GM18907 (cell line): ENCODE data around the gene CCDC57.

ENCODE experiments used
- ATAC-seq: cut with Tn5 transposase; IDR thresholded peaks from one replicate; pipeline ENCODE4 v1.9.1; 2021; ENCODE audit warnings: mild to moderate bottlenecking, moderate library complexity; ENCODE audit not compliant: unreplicated experiment

Gene CCDC57

DNA sequence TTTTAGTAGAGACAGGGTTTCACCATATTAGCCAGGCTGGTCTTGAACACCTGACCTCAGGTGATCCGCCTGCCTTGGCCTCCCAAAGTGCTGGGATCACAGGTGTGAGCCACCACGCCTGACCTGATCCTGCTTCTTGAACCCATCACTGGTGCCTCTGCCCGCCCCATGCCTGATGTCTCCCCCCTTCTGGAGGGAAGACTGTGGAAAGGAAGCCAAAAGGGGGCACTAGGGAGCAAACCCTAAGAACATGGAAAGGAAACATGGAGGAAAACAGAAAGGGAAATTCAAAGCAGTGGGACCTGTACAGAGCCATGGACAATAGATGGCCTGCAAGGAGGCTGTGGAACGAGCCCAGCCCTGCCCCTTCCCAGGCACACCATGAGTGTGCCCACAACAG is 83.5 kb downstream of the CCDC57 start:
- ATAC-seq: no peak

DNA sequence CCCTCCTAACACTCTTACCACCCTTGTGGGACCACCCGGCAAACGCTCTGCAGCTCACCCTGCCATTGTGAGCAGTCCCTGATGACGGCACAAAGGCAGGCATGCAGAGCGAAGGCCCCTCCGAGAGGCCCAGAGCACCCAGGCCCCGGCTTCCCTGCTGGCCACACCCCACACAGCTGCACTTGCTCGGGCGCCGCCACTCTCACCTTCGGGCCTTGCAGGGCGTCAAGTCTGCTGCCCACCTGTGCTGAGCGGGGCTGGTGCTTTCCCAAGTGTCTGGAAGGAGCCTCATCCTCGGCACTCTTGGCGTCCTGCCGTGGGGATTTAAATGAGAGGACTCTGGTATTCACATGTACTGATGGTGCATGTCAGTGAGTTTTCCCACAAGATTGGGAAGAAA is 84.4 kb downstream of the CCDC57 start:
- ATAC-seq: no peak

DNA sequence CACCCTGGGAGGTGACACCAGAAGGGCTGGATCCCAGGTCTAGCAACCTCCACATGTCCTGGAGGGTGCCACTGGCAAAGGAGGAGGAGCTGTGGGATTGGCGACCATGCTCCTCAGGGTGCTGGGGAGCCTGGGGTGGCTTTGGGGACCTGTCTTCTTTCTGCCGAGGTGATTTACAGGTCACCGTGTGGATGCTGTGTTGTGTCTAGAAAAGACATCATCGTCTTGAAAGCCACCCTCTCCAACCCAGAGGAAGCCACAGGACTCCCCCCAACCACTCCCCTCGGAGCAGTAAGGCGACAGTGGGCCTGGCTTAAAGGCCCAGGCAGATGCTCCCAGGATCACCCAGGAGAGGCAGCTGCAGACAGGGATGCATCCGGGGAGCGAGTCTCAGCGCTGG is 84.9 kb downstream of the CCDC57 start:
- ATAC-seq: no peak

DNA sequence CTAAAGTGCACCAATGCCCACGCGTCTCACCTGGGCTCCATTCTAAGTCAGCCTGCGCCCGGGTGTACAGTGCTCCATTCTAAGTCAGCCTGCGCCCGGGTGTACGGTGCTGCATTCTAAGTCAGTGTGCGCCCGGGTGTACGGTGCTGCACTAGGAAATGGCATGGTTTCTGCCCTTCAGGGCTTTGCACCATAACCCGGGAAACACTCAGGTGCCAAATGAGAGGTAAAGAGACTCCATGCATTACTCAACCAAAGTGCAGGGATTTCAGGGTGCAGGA is 85.4 kb downstream of the CCDC57 start:
- no peak for ATAC-seq

DNA sequence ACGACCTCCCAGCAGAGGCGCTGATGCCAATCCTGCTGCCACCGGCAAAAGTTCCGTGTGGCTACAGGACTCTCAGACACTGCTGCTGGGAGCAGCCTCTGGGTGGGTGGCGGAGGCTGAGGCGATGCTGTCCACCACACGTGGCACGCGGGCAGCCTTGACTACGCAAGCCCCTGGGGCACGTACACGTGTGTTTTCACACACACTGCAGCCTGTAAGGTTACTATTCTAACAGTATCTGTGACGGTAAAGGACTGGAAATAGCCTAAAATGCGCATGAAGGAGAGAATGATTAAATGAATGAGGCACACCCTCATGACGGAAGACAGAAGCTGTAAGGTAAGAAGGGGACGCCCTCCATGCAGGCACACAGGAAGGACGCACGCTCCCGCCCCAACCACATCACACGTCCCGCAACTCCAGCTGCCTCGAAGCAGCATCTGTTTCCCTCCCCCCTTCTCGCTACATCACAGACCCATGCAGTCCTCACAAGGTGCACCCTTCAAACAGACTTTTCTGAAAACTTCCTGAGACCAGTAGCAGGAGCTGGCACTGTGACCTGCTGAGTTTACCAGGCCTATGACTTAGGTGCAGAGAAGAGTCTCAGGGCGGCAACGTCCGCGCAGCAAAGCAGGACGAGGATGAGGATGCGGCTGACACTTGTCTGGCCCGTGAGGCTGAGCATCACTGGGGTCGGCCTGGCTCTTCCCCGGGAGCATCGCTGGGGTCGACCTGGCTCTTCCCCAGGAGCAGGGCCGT is 85.9 kb downstream of the CCDC57 start:
- ATAC-seq: no peak

DNA sequence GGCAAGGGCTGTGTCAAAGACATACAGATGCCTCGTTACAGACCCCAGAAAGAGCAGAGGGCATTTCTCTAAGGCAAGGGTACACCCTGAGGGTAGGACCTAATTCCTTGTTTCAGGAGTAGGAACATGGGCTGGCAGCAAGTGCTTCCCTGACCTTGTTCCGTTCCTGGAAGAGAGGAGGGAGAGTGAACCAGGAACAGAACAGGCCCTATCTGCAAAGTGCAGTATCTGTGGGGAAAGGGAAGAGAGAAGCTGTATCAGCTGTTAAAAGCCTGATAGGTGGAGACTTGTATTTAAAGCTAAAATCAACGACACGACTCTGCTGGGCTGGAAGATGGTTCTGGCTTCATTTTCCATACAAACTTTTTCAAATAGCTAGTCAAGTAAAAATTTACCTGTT is 88.5 kb downstream of the CCDC57 start:
- no peak for ATAC-seq

DNA sequence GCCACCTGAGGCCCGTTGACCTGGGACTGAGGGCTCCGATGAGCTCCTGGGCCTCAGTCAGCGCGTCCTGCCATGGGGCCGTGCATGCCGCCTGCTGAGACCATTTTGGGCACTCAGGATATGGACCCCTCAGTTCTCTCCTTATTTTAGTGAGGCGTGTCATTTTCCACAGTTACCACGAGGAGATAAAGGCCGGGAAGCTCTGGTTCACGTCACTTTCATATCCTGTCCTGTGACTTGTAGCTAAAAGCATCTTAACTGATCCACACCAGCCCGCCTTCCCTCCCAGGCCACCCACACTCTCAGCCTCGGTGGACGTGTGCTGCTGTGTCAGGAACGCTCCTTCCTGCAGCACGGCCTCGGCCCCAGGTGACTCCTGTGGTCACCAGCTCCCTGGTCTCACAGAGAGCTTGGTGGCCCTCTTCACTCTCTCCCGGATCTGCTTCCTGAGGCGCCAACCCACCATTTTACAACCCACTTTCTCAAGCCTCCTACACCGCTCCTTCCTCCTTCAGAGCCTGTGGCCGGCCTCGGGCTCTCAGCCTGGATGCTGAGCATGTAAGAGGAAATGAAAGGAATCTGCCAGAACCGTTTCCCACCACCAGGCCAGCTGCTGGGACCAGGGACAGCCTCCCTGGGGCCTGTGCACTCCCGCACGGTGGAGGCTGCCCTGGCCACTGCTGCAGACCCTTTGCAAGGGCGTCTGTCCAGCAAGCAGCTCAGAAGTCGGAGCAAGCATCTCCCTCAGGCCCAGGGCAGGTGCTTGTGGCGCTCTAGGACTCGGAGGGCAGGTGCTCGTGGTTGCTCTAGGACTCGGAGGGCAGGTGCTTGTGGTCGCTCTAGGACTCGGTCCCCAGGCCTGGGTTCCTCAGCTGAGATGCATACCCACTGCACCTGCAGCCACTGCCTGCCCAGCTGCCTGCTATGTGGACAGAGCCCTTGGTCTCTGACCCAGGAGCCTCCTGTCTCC is 90.7 kb downstream of the CCDC57 start:
- no peak for ATAC-seq

DNA sequence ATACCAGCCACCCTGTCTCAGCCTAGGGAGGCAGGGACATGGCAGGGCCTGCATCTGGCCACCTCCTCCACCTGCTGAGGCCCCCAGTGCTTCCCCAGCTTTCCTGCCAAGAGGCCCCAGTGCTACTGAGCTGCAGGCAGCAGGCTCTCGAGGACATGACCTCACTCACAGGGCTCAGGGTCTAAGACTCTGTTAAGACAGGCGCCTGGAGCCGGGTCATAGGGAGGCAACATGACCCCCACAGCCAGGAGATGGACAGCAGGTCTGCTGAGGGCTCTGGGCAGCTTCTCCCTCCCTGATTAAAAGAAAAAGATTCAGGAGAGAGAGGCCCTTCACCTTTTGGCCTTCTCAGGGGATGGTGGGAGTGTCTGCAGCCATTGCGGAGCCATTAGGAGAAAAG is 91.4 kb downstream of the CCDC57 start:
- no peak for ATAC-seq

DNA sequence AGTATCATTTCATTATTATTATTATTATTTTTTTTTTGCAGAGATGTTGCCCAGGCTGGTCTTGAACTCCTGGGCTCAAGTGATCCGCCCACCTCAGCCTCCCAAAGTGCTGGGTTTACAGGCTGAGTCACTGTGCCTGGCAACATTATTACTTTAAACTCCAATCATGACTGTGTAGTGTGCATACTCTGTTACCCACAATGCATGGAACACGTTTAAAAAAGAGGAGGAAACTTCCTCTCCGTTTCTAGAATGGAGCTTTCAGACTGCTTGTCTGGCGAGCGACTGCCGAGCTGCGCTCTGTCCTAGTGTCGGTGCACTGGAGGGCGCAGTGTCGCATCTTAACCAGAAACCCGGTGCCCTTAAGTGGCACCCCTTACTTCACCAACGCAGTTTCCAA is 92.5 kb downstream of the CCDC57 start:
- ATAC-seq: no peak

DNA sequence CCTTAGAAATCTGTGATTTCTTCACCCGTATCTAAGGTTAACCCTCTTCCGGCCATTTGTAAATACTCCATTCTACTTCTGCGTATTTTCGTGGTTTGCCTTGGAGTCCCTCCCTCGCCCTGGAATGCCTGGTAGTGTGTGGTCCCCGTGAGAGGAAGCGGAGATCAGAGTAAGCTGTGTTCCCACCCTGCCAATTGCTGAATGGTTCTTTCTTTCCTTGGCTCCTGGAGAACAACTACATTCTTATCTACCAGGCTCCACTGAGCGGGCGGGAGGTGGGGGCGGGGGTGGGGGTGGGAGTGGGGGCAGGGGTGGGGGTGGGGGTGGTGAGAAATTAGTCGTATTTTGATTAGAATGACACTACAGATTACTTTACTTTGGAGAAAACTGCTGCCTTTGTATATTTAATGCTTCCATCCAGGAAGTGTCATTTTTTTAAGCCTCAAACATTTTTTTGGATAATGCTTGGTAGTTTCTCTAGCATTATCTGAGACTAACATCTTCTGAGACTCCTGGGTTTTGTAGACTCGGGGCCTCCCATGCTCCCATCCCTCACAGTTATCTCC is 93.7 kb downstream of the CCDC57 start:
- no peak for ATAC-seq

DNA sequence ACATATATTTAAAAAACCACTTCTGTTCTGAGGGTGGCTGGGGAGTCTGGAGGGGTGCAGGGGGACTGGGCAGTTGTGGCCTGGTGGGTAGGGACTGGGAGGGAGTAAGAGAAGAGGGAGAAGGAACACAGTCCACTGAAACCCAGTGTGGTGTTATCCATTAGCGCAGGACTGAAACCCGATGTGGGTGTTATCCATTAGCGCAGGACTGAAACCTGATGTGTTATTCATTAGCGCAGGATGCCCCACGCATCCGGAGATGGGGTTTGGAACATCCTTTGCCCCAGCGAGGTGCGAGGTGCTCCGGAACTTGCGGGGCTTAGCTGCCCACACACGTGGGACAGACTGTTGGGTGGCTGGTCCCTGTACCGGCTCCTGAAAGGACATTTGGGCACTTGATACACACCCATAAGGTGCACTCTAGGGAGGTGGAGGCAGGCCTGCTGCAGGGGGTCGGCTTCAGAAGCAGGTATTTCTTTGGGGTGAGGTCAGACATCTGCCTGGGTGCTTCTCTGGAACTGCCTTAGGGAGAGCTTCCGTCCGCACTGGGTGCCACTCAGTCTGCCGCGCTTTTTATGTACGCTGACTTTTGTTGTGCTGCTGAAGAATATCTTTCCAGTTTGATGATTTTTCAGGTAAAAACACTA is 94.4 kb downstream of the CCDC57 start:
- ATAC-seq: no peak

DNA sequence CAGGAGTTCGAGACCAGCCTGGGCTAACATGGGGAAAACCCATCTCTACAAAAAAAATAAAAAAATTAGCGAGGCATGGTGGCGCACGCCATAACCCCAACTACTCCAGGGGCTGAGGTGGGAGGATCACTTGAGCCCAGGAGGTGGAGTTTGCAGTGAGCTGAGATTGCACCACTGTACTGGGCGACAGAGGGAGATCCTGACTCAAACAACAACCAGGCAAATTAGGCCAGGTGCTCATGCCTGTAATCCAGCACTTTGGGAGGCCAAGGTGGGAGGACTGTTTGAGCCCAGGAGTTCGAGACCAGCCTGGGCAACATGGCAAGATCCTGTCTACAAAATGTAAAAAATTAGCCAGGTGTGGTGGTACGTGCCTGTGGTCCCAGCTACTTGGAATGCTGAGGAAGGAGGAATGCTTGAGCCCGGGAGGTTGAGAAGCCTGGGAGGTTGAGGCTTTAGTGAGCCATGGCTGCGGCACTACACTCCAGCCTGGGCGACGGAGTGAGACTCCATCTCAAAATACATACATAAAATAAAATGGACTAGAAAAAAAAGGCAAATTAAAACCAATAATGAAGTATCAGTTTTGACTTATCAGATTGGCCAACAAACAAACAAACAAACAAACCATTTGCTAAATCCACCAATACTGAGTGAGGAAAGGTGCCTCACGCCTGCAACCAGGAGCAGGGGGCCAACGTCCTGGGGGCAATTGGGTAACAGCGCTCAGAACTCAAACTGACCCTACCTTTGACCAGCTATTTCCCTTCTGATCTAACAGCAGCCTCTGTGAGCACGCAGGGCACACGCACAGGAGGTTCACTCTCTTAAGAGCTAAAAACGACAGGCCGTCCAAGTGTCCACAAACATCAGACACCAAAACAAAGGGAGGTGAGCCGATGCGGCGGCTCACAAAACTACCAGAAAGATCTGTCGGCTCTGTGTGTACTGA is 95.2 kb downstream of the CCDC57 start:
- no peak for ATAC-seq

DNA sequence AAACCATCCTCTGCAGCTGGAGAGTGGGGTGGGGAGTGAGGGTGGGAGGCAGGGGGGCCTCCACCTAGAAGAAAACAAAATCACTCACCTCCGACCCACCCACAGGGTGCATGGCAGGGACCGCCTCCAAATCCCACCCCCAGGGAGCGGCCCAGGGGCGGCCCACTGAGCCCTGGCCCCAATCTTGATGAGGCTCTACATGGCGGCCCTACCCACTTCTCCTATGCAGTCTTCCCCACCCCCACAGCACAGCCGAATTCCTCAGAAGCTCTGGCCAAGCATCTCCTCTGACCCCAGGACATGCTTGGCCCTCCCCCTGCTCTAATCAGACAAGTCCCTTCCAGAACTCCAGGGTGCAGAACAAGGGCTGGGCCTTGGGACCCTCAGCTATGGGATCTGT is 96.4 kb downstream of the CCDC57 start:
- no peak for ATAC-seq

DNA sequence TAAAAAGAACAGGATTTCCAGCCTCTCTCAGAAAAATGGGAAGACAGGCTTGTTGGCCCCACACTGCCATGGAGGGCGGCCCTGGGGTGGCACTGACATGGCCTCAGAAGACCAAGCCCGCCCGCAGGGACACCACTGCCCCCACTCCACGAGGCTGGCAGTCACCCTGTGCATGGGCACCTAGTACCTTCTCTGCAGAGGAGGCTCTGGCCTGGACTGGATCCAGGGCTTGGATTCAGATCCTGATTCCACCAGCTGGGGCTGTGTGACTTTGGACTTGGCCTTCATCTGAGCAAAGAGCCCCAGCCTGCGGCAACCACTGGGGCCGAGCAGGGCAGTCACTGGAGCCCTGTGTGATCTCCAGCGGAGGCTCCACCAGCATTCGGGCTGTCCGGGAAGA is 97.8 kb downstream of the CCDC57 start:
- ATAC-seq: no peak

DNA sequence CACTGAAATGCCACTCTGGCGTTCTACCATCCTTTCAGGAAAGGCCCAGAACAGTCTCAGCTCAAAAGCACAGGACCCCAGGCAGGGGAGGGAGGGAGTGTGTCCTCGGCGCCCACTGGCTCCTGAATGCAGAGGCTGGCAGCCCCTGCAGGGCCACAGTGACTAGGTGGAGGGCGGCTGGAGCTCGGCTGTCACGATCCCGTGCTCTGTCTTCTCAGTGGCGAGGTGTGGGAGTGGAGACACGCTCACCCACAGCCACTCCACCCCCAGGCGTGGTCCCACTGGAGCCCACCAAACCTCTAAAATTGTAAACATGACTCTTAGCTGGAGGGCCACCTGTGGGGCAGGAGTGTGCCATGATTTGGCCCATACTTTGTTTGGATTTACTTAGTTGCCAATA is 98.2 kb downstream of the CCDC57 start:
- ATAC-seq: no peak

DNA sequence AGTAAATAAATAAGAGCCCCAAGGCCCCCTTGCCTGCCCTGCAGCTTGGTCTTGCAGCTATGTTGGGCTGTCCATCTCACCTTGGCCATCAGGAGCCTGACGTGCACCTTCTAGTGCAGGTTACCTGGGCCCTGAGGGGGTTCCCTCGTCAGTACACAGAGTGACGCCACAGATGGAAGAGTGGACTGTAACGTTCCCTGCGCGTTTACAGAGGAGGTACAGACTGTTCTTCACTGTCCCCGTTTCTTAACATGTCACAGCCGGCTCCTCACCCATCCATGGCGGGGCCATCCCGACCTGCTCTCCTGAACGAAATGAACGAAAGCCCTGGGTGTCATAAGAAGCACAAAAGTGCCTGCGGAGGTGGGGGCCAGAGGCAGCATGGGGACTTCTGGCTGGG is 98.7 kb downstream of the CCDC57 start:
- no peak for ATAC-seq

DNA sequence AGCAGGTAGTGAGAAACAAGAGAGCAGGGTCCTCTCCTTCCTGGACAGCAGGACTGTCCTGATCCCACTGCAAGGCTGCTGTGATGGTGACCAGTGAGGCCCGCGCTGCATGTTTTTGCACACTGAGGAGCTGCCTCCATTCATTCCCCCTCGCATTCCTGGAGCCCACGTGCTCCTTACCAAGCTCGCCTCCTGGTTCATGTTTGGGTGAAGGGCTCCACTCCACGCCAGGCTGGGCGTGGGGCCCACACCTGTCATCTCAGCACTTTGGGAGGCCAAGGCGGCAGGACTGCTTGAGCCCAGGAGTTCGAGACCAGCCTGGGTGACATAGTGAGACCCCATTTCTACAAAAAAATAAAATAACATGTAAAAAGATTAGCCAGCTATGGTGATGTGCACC is 99.2 kb downstream of the CCDC57 start:
- ATAC-seq: no peak

DNA sequence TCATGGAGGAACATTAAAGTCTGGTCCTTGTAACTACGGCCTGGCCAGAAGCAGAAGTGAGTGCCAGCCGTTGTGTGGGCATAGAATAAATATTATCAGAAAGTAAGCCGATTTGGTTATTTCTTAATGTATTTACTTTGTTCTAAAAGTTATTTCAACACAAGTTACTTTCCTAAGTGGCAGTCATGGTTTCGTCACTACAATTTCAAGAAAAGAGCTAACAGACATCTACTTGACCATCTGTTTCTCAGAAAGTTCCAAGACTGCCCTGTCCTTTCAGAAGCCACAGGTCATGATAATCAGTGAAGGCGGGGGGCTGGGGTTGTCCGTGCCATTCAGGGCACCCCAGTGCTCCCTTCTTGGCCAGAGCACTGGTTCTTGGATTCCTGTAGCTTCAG is 99.7 kb downstream of the CCDC57 start:
- no peak for ATAC-seq

DNA sequence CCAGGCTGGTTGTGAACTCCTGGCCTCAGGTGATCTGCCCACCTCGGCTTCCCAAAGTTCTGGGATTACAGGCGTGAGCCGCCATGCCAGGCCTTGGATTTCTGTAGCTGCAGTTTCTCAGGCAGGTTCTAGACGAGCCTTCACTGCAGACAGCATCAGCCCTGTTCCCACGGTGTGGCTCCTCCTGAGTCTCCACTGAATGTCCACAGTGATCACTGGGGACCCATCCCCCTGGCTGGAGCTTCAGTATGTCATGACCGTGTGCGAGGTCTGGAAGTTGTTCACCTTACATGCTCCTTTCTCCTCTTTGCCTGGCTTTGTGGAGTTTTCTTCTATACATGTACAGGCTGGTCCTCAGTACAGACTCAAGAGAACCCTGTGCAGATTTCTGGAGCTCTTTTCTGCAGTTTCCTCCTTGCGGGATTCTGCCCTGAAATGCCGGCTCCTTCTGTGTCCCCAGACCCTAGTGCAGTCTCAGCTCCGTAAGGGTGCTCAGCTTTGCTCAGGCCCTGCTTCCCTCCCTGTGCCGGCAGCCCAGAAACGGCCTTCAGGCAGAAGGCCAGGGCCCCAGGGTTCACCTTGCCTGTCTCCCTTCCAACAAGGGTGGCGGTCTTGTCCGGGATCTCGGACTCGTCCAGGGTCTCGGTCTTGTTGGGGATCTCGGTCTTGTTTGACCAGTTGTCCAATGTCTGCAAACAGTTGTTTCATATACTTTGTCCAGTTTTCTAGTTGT is 100.3 kb downstream of the CCDC57 start:
- ATAC-seq: no peak

DNA sequence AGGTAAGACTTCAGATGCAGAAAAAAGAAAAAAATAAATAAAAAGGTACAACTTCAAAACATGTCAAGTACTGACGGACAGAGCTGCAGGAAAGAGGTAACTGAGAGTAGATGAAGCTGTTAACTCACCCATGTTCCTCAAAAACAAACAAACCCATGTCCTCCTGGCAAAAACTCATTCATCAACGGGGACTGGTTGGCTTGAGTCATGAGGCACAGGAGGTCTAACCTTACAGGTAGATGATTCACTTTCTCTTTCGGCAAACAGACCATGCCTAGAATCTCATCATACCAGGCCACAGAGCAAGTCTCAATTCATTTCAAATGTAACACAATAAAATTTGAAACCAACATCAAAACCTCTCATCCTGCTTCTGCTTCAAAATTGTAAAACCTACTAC is 102.3 kb downstream of the CCDC57 start:
- no peak for ATAC-seq
